Left renal pelvis (tissue), 4 donors: ENCODE measurements around the gene SPON2. TPM values are rescaled to one million over a fixed set of nuclear protein-coding genes. Genes with fewer than 3 reads are reported as not detected.

Source experiments
- DNase-seq, 4 donors: peaks; one replicate each; pipeline ENCODE4 v3.0.0-alpha.2; 2013; ENCODE audit warnings: low read depth in 4 of 4, low spot score in 3 of 4
- polyA plus RNA-seq, 4 donors: library from polyadenylated mRNA; unstranded; fragments of 120-200 nt; gene quantifications; one replicate each; pipeline ENCODE4 v1.2.1, GENCODE V29; 2013; ENCODE audit not compliant: insufficient read length in 4 of 4

The SPON2 gene
- polyA plus RNA-seq = 10 to 100 TPM in 3 of 4 donors, 1 to 10 TPM in 1; 9.9 to 43.8 (median 12.8) TPM

GRCh38 chr4:1172228-1172851, at the start of gene SPON2:
Gene SPON2, minus strand, starts transcription at chr4:1172583.
- DNase-seq = no peak

- no peak for DNase-seq
These were observed 48.9 kb upstream of the SPON2 start for GRCh38 chr4:1221155-1221870.

GRCh38 chr4:1220566-1220965, 48.2 kb upstream of the SPON2 start:
- no peak for DNase-seq

- no peak for DNase-seq
These were observed 47.2 kb upstream of the SPON2 start for GRCh38 chr4:1219566-1219950.

GRCh38 chr4:1218634-1219565, 46.5 kb upstream of the SPON2 start:
- no peak for DNase-seq

GRCh38 chr4:1217366-1217765, 45.0 kb upstream of the SPON2 start:
- DNase-seq = no peak

- DNase-seq = no peak
These were observed 44.5 kb upstream of the SPON2 start for GRCh38 chr4:1216869-1217294.

- no peak for DNase-seq
These were observed 43.8 kb upstream of the SPON2 start for GRCh38 chr4:1216076-1216614.

GRCh38 chr4:1215141-1216075, 43.0 kb upstream of the SPON2 start:
- no peak for DNase-seq

GRCh38 chr4:1214101-1215095, 42.0 kb upstream of the SPON2 start:
- no peak for DNase-seq

- DNase-seq = no peak
These were observed 41.1 kb upstream of the SPON2 start for GRCh38 chr4:1213336-1213995.

- DNase-seq = no peak
These were observed 40.4 kb upstream of the SPON2 start for GRCh38 chr4:1212546-1213335.

- DNase-seq = no peak
These were observed 39.6 kb upstream of the SPON2 start for GRCh38 chr4:1211891-1212545.

GRCh38 chr4:1211371-1211770, 39.0 kb upstream of the SPON2 start:
- no peak for DNase-seq

GRCh38 chr4:1210971-1211370, 38.6 kb upstream of the SPON2 start:
- no peak for DNase-seq

GRCh38 chr4:1210241-1210841, 38.0 kb upstream of the SPON2 start:
- DNase-seq = no peak
